Activated CD4-positive, alpha-beta T cell treated with anti-CD3 and anti-CD28 coated beads, Interleukin-2, amount 50 U/mL, for 16 hours (primary cell): ENCODE results near the gene HOXD13.

ENCODE experiments used
- DNase-seq: peaks from one replicate; pipeline ENCODE4 v3.0.0-alpha.2; 2020

The HOXD13 gene

GRCh38 chr2:176122683-176123410, 30.3 kb downstream of the HOXD13 start, which contains the start of gene HOXD9:
TSS of gene HOXD9 (plus strand) at chr2:176122719. CDS start at chr2:176122769, 50 bp downstream.
- peak; percentile 11 for DNase-seq

DNA sequence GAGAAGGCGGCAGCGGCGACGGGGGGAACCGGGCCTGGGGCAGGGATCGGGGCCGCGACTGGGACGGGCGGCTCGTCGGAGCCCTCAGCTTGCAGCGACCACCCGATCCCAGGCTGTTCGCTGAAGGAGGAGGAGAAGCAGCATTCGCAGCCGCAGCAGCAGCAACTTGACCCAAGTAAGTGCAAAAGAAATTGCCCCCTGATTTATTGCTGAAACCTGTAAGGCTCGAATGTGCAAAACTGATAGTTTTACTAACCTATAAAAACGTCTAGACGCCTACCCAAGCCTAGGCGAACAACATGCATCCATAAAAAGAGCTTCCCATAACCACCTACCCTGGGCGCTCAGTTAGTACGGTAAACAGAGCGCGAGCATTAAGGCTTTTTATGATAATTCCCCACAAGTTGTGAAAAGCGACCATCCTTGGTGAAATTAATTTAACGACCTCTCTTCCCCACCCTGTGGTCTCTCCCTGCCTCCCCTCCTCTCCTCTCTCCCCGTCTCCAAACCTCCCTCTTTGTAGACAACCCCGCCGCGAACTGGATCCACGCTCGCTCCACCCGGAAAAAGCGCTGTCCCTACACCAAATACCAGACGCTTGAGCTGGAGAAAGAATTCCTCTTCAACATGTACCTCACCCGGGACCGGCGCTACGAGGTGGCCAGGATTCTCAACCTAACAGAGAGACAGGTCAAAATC, 31.0 kb downstream of the HOXD13 start:
- DNase-seq = no peak

GRCh38 chr2:176124110-176124946, 31.8 kb downstream of the HOXD13 start:
- DNase-seq = no peak

DNA sequence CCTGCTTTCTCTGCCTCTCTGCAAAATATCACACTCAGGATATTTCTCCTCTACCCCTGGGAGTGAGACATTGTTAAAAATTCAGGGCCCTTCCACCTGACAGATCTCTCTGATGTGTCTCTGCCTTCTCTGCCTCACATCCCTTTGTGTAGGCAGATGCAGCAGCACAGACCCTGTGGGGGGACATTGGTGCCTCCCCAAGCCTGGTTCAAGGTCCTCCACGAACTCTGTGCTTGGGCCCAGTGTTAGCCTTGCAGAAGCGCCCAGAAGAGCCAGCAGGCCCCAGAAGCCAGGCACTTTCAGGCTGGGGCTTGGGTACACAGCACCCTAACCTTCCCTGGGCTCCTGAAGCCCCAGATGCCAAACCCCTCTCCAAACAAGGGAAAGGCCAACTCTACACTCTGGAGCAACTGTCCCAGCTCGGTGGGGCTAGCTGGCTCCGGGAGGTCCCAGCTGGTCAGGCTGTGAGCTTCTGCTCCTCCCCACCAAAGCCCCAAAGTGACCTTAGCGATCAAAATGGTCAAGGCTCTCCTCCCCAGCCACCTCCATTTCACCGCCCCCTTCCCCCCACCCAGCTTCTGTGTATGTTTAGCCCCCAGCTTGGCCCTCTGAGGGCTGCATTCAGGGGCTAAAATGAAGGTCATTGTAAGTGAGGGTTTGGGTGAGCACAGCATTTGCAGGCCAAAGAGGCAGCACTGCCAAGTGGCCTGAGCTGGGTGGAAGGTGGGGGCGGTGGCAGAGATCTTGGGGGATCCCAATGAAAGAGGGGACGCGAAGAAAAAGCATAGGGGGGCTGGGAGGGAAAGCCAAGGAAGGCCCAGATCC, 32.6 kb downstream of the HOXD13 start:
- no peak for DNase-seq

- no peak for DNase-seq
Observed at GRCh38 chr2:176125772-176126054, 33.2 kb downstream of the HOXD13 start.

DNA sequence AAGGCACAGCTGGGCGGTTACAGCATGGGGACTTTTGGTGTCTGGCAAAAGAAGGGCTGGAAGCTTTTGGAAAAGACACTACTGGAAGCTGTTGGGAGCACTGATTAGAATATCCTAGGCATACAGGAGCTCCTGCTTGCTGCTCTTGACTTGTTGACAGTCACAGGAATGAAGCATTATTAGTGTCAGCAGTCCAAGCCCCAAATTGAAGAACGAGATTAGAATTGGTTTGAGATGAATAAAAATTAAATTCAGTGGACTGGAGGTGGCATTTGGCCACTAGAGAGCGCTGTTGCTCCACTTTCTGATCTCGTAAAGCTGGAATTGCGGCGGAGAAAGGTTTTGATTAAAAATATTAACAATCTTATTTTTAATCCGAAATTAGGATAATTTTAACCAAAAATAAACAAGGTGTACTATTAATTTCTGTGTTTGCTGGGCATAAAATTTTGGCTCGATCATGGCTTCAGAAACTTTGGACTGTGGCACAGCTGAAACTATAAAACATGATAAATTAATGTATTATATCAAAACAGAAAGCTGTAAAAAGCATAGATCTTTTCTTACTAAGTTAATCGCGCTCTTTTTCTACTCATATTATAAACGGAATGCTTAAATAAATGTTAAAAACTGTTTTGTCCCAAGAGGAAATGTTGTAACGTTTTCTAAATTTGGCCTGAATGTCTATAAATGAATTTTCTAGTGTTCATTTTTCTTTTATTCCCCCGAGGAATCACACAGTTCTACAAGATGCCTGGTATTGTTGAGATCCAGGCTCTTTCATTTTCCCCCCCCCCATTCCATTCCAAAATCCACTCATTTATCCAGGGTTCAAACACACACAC, 34.6 kb downstream of the HOXD13 start:
- peak; percentile 46 for DNase-seq

DNA sequence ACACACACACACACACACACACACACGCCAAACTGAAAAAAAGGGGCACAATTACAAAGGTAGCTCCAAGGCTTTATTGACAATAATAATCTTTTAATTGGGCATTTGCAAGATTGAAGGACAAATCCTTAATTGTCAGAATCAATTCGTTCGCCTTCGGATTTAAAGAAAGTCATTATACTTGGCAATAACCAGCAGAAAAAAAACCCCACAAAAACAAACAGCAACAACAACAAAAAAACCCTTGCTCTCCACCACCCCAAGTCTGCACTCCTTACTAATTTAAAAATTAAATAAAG, 35.2 kb downstream of the HOXD13 start:
- no peak for DNase-seq

GRCh38 chr2:176128172-176128981, 35.9 kb downstream of the HOXD13 start:
- DNase-seq = no peak

DNA sequence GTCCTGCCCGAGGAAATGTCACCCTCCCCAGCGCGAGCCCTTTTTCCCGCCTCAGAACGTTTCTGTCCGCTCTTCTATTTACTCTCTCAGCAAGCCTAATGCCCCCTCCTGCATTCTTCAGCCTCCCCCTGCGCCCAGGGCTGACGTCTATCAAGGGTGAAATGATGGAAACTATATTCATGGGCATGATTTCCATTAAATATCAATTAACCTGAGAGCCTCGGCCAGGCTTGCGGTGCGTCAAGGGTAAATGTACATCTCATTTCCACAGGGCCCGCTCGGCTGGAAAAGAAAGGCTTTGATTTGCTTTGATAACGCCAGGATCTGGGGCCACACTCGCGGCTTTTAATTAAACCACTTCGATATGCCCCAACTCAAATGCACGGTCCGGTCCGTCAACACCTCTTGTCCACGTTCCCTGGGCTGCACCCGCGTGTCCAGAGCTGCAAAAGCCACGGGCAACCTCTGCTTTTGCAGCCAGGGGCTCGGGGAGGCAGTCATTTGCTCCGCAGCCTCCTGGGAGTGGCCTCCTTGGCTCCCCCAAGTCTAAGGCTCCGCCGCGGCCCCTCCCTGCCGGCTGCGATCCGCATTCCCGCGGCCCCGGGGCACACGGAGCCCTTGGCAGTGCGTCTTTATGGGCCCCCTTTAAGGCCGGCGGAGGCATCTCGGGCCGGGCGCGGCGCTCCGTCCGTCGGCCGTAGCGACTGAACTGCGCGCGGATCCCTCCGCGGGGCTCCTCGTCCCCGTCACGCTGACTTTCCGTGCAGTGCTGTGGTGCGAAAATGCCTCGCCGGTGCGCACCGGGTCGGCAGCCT, 36.7 kb downstream of the HOXD13 start, which contains the start of gene HOXD8:
HOXD8 (plus strand) TSS at position 724 of the 815 bp plus-strand sequence. CDS start 662 bp downstream, outside the sequence.
- DNase-seq = no peak

DNA sequence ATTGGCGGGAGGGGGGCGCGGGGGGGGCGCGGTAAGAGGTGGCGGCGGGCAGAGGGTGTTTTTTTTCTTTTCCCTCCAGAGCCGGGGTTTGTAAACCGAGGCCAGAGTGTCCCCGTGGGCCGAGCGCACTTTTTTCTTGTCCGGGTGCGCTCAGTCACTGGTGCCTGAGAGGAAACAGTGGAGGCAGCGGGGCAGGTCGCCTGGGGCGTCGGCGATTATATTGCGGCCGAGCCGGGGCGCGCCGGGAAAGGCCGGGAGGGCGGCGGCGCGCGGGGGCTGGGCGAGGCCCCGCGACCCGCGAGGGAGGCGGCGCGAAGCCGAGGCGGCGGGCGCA, 37.3 kb downstream of the HOXD13 start:
- no peak for DNase-seq

- peak; percentile 7 for DNase-seq
Observed at GRCh38 chr2:176130147-176130956, 37.8 kb downstream of the HOXD13 start.

DNA sequence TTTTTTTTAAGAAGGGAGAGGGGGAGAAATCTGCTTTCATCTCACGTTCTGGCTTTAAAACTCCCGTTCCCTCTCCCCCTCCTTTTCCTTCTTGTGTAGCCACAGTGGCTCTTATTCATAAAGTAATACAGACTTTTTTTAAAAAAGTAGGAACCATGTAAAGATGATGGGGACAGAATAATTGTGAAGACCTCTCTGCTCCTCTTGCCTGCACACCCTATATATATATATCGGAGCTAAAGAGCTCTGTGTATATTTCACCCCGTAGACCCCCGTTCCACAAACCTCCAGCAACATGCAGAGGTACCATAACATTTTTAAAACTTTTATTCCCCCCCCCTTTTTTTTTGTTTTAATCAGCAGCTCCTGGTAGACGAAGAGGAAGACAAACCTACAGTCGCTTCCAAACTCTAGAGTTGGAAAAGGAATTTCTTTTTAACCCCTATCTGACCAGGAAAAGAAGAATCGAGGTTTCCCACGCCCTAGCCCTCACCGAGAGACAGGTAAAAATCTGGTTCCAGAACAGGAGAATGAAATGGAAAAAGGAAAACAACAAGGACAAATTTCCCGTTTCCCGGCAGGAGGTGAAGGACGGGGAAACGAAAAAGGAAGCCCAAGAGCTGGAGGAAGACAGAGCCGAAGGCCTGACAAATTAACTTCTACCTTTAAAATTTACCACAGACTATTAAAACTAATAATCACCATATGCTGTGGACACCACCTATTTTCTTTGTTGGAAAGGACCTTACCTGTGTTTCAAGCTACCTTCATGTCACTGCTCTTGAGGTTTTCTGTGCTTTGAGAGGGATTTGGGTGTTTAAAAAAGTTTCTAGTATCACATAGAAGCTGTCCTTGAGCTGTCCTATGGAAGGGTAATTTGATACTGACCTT, 38.7 kb downstream of the HOXD13 start:
- no peak for DNase-seq

DNA sequence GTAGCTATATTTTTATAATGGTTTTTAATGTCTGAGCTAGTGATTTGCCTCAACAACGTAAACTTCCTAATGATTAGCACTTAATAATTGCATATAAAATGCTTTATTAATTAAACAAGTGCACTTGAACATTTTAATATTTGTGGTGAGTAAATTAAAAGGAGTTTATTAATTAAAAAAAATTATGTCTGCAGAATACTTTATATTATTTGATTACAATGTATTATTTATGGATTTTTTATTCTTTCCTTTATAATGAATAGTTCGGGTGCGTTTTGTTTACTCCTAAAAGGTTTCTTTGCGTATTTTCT, 39.3 kb downstream of the HOXD13 start:
- no peak for DNase-seq

- peak; percentile 7 for DNase-seq
Observed at GRCh38 chr2:176132205-176133171, 40.0 kb downstream of the HOXD13 start.

DNA sequence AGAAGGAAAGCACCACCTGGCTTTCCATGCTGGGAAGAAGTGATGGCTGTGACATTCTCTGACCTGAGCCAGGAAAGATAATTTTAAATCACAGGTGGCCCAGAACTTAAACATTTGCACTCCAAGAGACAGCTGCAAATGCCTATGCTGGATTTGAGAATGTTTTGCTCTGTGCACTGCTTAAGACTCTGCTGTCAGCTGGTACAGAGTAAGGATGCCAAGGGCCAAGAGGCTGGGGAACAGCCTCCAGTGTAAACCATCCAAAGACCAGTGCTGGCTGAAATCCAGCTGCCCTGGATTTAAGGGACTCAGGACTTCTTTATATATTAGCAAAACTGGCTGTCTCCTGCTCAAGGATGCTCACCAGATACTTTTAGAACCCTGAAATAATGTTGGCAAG, 40.9 kb downstream of the HOXD13 start:
- no peak for DNase-seq

GRCh38 chr2:176134035-176134434, 41.5 kb downstream of the HOXD13 start:
- DNase-seq = no peak

GRCh38 chr2:176135035-176135440, 42.5 kb downstream of the HOXD13 start:
- DNase-seq = no peak
